Activated naive CD4-positive, alpha-beta T cell treated with anti-CD3 and anti-CD28 coated beads, Interleukin-2, amount 50 U/mL, for 24 hours (primary cell): ENCODE data around the gene DNAI1.
"Not testable (repeated sequence)": the region's sequence is repeated elsewhere in the genome, so short reads cannot be mapped to it uniquely, and the experiment has no call there.

Experiments
- H3K27ac Mint-ChIP-seq: one replicate; pipeline ENCODE4 v1.8.0; 2021; ENCODE audit warnings: mild to moderate bottlenecking, mixed read lengths
- H3K27me3 Mint-ChIP-seq: one replicate; pipeline ENCODE4 v1.8.0; 2021; ENCODE audit warnings: mixed read lengths
- H3K36me3 Mint-ChIP-seq: one replicate; pipeline ENCODE4 v1.8.0; 2021; ENCODE audit warnings: mixed read lengths
- H3K4me1 Mint-ChIP-seq: one replicate; pipeline ENCODE4 v1.8.0; 2021; ENCODE audit warnings: mixed read lengths
- H3K4me3 Mint-ChIP-seq: one replicate; pipeline ENCODE4 v1.8.0; 2021; ENCODE audit warnings: mild to moderate bottlenecking, mixed read lengths
- H3K9me3 Mint-ChIP-seq: one replicate; pipeline ENCODE4 v1.8.0; 2021; ENCODE audit warnings: mixed read lengths

DNAI1 gene

GRCh38 chr9:34522091-34522887 is 63.7 kb downstream of the DNAI1 start:
- Mint-ChIP-seq H3K27ac (no peak overlapping the region), H3K4me1 (peaks cover 19% of the 10 kb centered on the region), H3K9me3 (no peaks in the 10 kb centered on the region), H3K27me3 (no peaks in the 10 kb centered on the region), H3K36me3 (no peaks in the 10 kb centered on the region), H3K4me3 (peak overlapping the region; percentile 69)

GRCh38 chr9:34522971-34523797 is 64.6 kb downstream of the DNAI1 start, which contains the start of gene ENHO:
Gene ENHO, minus strand, starts transcription at chr9:34522990. Its CDS starts 1,295 bp downstream, at chr9:34521695.
- Mint-ChIP-seq H3K4me1 (peaks cover 19% of the 10 kb centered on the region), H3K4me3 (peak within 1 kb of the TSS; percentile 69), H3K27me3 (peaks cover 2% of the 10 kb centered on the region), H3K36me3 (no peaks in the 10 kb centered on the region), H3K9me3 (no peaks in the 10 kb centered on the region), H3K27ac (no peak within 1 kb of the TSS)

GRCh38 chr9:34524349-34524748 is 65.7 kb downstream of the DNAI1 start:
- H3K4me1 Mint-ChIP-seq, result peaks cover 19% of the 10 kb centered on the region
- H3K4me3 Mint-ChIP-seq, result peak overlapping the region; percentile 52
- peaks cover 2% of the 10 kb centered on the region for H3K27me3 Mint-ChIP-seq
- H3K9me3 Mint-ChIP-seq, result no peaks in the 10 kb centered on the region
- no peaks in the 10 kb centered on the region for H3K36me3 Mint-ChIP-seq
- H3K27ac Mint-ChIP-seq, result no peak overlapping the region

GRCh38 chr9:34526026-34526425 is 67.4 kb downstream of the DNAI1 start:
- no peaks in the 10 kb centered on the region for H3K9me3 Mint-ChIP-seq
- H3K4me3 Mint-ChIP-seq, result no peak overlapping the region
- peaks cover 5% of the 10 kb centered on the region for H3K27me3 Mint-ChIP-seq

GRCh38 chr9:34532041-34532440 is 73.4 kb downstream of the DNAI1 start:
- not testable (repeated sequence) for H3K4me3 Mint-ChIP-seq, H3K4me1 Mint-ChIP-seq, H3K9me3 Mint-ChIP-seq, H3K27ac Mint-ChIP-seq, H3K36me3 Mint-ChIP-seq
- H3K27me3 Mint-ChIP-seq, result peaks cover 16% of the 10 kb centered on the region

More at GRCh38 chr9:34526026-34526425, 67.4 kb downstream of the DNAI1 start:
- H3K4me1 Mint-ChIP-seq, result peaks cover 19% of the 10 kb centered on the region
- no peak overlapping the region for H3K27ac Mint-ChIP-seq
- no peaks in the 10 kb centered on the region for H3K36me3 Mint-ChIP-seq

- Mint-ChIP-seq H3K4me1 (no peaks in the 10 kb centered on the region), H3K36me3 (no peaks in the 10 kb centered on the region), H3K9me3 (no peaks in the 10 kb centered on the region), H3K4me3 (no peak overlapping the region), H3K27ac (no peak overlapping the region), H3K27me3 (peaks cover 5% of the 10 kb centered on the region)
These were observed 78.1 kb downstream of the DNAI1 start for GRCh38 chr9:34536685-34537084.

- Mint-ChIP-seq H3K4me1 (no peaks in the 10 kb centered on the region), H3K27me3 (peaks cover under 1% of the 10 kb centered on the region), H3K36me3 (no peaks in the 10 kb centered on the region), H3K27ac (no peak overlapping the region), H3K4me3 (no peak overlapping the region), H3K9me3 (no peaks in the 10 kb centered on the region)
These were observed 82.2 kb downstream of the DNAI1 start for GRCh38 chr9:34540827-34541226.

- Mint-ChIP-seq H3K4me1 (no peaks in the 10 kb centered on the region), H3K27me3 (no peaks in the 10 kb centered on the region), H3K9me3 (no peaks in the 10 kb centered on the region), H3K4me3 (no peak overlapping the region), H3K36me3 (no peaks in the 10 kb centered on the region), H3K27ac (no peak overlapping the region)
These were observed 82.9 kb downstream of the DNAI1 start for GRCh38 chr9:34541540-34541939.

GRCh38 chr9:34544035-34544434 is 85.4 kb downstream of the DNAI1 start:
- no peaks in the 10 kb centered on the region for H3K9me3 Mint-ChIP-seq
- H3K27ac Mint-ChIP-seq, result no peak overlapping the region
- H3K4me3 Mint-ChIP-seq, result no peak overlapping the region
- H3K4me1 Mint-ChIP-seq, result no peaks in the 10 kb centered on the region
- H3K27me3 Mint-ChIP-seq, result peaks cover 9% of the 10 kb centered on the region
- H3K36me3 Mint-ChIP-seq, result no peaks in the 10 kb centered on the region

- Mint-ChIP-seq H3K36me3 (no peaks in the 10 kb centered on the region), H3K9me3 (no peaks in the 10 kb centered on the region), H3K4me3 (no peak overlapping the region), H3K27ac (no peak overlapping the region), H3K27me3 (peaks cover 9% of the 10 kb centered on the region), H3K4me1 (no peaks in the 10 kb centered on the region)
These were observed 86.9 kb downstream of the DNAI1 start for GRCh38 chr9:34545497-34545896.

GRCh38 chr9:34546102-34546833 is 87.7 kb downstream of the DNAI1 start:
- Mint-ChIP-seq H3K27me3 (peaks cover 9% of the 10 kb centered on the region), H3K4me3 (no peak overlapping the region), H3K27ac (no peak overlapping the region), H3K9me3 (no peaks in the 10 kb centered on the region), H3K4me1 (no peaks in the 10 kb centered on the region), H3K36me3 (no peaks in the 10 kb centered on the region)

GRCh38 chr9:34546834-34547827 is 88.5 kb downstream of the DNAI1 start:
- Mint-ChIP-seq H3K27ac (no peak overlapping the region), H3K9me3 (no peaks in the 10 kb centered on the region), H3K4me1 (no peaks in the 10 kb centered on the region), H3K27me3 (peaks cover 9% of the 10 kb centered on the region), H3K36me3 (no peaks in the 10 kb centered on the region), H3K4me3 (no peak overlapping the region)

- Mint-ChIP-seq H3K4me3 (no peak overlapping the region), H3K4me1 (no peaks in the 10 kb centered on the region), H3K36me3 (no peaks in the 10 kb centered on the region), H3K27ac (no peak overlapping the region), H3K9me3 (no peaks in the 10 kb centered on the region), H3K27me3 (peaks cover 9% of the 10 kb centered on the region)
These were observed 89.5 kb downstream of the DNAI1 start for GRCh38 chr9:34547960-34548611.

GRCh38 chr9:34549407-34549732 is 90.8 kb downstream of the DNAI1 start:
- Mint-ChIP-seq H3K27ac (no peak overlapping the region), H3K27me3 (peaks cover 9% of the 10 kb centered on the region), H3K9me3 (no peaks in the 10 kb centered on the region), H3K4me1 (no peaks in the 10 kb centered on the region), H3K4me3 (no peak overlapping the region), H3K36me3 (no peaks in the 10 kb centered on the region)
